Hematopoietic multipotent progenitor cell treated with erythropoietin and hydrocortisone succinate and interleukin-3 and kit ligand, for 4 days (in vitro differentiated cells): Measurements from ENCODE around the gene ROCK2.
"Not testable (repeated sequence)": the region's sequence is repeated elsewhere in the genome, so short reads cannot be mapped to it uniquely, and the experiment has no call there.

Experiments used
- DNase-seq: peaks from one replicate; pipeline ENCODE4 v3.0.0-alpha.2; 2015

Gene ROCK2

DNA sequence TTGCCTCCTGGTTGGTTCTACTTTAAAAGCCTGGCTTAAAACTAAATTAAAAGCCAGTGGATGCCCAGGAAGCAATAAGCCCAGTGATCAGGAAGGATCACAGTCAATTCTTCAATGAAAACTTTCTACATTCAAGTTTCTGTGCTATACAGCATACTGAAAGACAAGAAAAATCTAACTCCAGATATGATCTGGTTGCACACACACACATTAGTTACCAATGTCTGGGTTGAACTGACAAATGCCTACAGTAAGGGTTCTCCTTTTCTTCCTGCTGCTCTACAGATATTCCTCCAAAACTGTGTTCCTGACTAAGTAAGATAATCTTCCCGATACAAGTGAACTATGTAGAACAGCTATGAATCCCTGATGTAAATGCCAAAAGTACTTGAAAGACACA lies 81.3 kb downstream of the ROCK2 start:
- no peak for DNase-seq

DNA sequence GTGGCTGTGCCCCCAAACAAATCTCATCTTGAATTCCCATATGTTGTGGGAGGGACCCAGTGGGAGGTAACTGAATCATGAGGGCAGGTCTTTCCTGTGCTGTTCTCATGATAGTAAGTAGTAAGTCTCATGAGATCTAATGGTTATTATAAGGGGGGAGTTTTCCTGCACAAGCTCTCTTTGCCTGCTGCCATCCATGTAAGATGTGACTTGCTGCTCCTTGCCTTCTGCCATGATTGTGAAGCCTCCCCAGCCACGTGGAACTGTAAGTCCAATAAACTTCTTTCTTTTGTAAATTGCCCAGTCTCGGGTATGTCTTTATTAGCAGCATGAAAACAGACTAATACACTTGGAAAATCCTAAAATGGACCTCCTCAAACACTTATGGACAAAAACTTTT lies 82.0 kb downstream of the ROCK2 start:
- DNase-seq = not testable (repeated sequence)

DNA sequence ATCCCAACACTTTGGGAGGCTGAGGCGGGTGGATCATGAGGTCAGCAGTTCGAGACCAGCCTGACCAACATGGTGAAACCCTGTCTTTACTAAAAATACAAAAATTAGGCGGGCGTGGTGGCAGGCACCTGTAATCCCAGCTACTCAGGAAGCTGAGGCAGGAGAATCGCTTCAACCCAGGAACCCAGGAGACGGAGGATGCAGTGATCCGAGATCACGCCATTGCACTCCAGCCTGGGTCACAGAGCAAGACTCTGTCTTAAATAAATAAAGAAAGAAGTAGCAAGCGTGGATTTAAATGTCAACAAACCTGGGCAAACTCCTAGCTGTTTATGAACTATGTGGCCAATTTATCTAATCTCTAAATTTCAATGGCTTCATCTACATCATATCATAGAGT lies 82.9 kb downstream of the ROCK2 start:
- DNase-seq = not testable (repeated sequence)

DNA sequence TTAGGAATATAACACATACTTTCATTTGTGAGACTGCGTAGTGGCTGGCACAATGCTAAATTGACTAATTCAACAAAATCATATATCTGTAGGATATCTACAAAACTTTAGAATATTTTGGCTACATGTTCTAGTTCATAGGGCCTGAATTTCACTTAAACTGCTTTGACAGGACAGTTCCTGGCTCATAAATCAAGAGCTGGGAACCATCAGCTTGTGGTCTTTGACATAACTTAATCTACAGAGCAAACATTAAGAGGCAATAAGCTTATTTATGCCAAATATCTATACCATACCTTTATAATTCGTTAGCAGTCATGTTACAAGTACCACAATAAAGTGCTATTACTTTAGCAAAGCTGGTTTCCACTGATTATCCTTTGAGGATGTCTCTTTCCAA lies 83.5 kb downstream of the ROCK2 start:
- DNase-seq = no peak

GRCh38 chr2:11257964-11258363 lies 86.5 kb downstream of the ROCK2 start:
- DNase-seq = no peak

- DNase-seq = no peak
These were observed 87.4 kb downstream of the ROCK2 start for GRCh38 chr2:11257078-11257477.

- DNase-seq = no peak
These were observed 88.3 kb downstream of the ROCK2 start for GRCh38 chr2:11256166-11256565.

- no peak for DNase-seq
These were observed 90.3 kb downstream of the ROCK2 start for GRCh38 chr2:11254100-11254536.

DNA sequence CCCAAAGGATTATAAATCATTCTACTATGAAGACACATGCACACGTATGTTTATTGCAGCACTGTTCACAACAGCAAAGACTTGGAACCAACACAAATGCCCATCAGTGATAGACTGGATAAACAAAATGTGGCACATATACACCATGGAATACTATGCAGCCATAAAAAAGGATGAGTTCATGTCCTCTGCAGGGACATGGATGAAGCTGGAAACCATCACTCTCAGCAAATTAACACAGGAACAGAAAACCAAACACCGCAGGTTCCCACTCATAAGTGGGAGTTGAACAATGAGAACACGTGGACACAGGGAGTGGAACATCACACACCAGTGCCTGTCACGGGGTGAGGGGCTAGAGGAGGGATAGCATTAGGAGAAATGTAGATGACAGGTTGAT lies 92.0 kb downstream of the ROCK2 start:
- DNase-seq = not testable (repeated sequence)

DNA sequence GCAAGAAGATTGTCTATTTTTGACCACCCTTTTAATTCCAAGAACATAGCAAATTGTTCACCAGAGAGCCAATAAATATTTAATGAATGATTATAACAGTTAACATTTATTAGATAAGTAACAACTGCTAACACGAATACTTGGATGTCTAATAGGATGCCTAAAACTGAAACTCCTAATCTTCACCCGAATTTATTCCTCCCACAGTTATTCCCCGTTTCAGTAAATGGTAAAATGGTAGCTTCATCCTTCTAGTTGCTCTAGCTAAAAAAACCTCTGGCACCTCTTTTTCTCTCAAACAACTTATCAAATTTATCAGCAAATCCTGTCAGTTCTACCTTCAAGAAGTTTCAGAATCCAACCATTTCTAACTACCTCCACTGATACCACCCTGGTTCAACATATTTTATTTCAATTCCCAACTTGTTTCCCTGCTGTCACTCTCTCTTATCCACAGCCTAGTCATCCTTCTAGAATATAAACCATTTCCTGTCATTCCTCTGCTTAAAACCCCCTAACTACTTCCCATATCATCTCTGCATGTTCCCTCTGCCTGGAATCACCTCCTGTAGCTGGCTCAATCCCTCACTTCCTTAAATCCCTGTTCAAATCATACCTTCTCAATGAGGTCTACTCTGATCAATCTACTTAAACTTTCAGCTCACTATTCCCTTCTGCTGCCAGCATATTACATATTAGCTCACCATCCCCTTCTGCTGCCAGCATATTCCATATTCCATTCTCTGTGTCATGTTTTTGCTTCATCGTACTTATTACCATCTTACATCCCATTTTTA lies 93.8 kb downstream of the ROCK2 start:
- no peak for DNase-seq

DNA sequence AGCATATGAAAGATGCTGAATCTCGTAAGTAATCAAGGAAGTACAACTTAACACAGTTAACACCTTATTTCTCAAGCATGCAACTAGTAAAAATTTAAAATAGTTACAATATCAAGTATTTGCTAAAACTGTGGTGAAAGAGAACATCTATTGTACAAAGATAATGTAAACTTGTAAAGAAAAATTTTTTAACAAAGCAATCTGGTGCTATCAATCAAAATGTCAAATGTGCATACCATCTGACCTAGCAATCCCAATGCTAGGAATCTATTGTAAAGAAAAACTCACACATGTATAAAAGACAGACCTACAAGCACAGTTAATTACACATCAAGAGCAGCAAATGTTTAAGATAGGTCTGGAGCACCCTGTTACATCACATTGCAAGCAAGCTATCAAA lies 99.1 kb downstream of the ROCK2 start:
- no peak for DNase-seq

GRCh38 chr2:11244091-11244826 lies 100.2 kb downstream of the ROCK2 start:
- no peak for DNase-seq

DNA sequence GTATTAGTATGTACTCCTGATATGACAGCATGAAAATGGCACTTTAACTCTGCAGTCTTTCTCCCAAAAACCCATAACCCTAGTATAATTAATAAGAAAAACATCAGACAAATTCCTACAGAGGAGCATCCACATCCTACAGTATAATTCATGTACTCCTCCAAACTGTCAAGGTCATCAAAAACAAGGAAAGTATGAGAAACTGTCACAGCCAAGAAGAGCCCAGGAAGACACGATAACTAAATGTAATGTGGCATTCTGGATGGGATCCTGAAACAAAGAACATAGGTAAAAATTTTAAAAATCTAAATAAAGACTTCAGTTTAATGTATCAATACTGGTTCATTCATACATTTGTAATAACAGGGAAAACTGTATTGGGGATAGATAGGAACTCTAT lies 100.9 kb downstream of the ROCK2 start:
- no peak for DNase-seq

- DNase-seq = peak; percentile 22
These were observed 101.8 kb downstream of the ROCK2 start for GRCh38 chr2:11242542-11243174.

DNA sequence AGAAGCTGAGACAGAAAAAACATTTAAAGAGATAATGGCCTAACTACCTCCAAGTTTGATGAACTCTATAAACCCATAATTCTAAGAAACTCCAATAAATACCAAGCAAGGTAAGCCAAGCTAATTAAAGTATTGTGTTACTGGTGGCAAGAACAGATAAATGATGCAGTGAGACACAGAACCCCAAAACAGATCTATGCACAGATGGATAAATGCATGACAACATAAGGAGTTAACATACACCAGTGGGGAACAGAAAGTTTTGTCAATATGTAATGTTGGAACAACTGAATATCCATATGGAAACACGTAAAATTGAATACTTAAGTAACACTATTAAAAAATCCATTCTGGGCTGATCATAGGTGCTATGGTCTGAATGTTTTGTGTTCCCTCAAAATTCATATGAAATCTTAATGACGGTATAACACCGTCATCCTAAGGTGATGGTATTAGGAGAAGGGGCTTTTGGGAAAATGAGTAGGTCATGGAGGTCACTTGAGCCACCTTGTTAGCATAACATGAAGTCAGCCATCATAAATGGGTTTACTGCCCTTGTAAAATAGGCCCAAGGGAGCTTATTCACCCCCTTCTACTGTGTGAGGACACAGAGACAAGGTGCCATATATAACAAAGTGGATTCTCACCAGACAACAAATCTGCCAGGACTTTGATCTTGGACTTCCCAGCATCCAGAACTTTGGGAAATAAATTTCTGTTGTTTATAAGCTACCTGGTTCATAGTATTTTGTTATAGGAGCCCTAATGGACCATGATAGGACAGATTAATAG lies 102.8 kb downstream of the ROCK2 start:
- DNase-seq = no peak

DNA sequence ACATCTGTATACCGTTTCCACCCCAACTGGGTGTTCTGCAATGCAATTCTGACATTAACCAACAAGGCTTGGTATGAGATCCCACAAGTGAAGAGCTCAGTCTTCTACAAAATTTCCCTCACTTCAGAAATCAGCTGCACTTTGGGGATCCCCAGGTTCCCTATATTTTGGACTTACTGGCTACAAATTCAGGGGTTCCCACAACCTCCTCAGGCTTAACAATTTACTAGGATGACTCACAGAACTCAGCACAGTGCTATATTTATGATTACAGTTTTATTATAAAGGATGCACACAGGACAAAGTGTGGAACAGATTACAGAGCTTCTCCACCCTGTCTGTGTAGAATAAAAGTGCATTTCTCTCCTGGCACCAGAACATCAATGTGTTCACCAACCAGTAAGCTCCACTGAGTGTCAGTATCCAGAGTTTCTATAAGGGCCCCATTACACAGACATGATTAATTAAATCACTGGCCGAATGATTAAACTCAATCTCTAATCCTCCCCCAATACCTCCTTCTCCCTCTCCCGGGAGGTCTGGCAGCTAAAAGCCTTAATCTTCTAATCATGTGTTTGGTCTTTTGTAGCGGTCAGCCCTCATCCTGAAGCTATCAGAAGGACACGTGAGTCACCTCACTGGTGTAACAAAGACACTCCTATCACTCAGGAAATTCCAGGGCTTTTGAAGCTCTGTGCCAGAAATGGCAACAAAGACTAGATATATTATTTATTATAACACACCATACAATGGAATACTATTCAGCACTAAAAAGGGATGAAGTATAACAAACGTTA lies 104.6 kb downstream of the ROCK2 start:
- no peak for DNase-seq

- DNase-seq = no peak
These were observed 105.3 kb downstream of the ROCK2 start for GRCh38 chr2:11239147-11239546.

GRCh38 chr2:11237122-11237521 lies 107.3 kb downstream of the ROCK2 start:
- no peak for DNase-seq

DNA sequence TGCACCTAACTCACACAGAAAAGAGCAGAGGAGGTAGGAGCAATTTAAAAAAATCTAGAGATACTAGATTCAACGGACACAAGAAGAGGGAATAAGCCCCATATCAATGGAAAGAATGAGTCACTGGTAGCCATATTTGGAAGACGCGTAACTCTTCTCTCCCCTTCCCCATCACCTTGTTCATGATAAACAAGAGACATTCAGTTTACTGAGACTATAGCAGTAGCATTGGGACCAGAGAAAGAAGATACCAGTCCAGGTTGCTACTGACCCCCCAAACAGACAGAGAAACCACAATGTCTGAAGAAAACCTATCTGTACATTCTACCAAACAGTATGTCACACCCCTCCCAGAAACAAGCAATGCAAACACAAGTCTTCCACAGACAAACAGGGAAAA lies 108.1 kb downstream of the ROCK2 start:
- DNase-seq = peak; percentile 56

DNA sequence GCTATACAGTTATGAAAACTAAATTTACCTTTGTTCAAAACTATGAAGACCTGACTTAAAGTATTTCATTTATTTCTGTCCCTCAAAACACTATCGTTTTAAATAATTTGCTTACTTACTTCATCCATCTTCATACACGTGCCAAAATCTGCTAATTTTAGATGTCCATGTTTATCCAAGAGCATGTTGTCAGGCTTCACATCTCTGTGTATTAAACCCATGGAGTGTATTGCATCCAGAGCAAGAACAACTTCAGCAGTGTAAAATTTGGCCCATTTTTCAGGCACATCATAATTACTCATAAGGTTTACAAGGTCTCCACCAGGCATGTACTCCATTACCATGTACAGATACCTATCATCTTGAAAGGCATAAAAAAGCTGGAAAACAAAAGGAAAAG lies 108.9 kb downstream of the ROCK2 start:
- no peak for DNase-seq

GRCh38 chr2:11234309-11234708 lies 110.1 kb downstream of the ROCK2 start:
- peak; percentile 59 for DNase-seq

DNA sequence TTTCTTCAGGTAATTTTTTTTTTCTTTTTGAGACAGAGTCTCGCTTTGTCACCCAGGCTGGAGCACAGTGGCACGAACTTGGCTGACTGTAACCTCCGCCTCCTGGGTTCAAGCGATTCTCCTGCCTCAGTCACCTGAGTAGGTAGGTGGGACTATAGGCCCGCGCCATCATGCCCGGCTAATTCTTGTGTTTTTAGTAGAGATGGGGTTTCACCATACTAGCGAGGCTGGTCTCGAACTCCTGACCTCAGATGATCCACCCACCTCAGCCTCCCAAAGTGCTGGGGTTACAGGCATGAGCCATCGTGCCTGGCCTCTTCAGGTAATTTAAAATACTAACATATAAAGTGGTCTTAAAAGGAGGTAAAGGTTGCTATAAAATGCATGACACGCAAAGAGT lies 113.2 kb downstream of the ROCK2 start:
- not testable (repeated sequence) for DNase-seq
